ENCODE results near the gene CSF2. TPM values are rescaled to one million over a fixed set of nuclear protein-coding genes. Genes with fewer than 3 reads are reported as not detected.

The CSF2 gene
- total and polyA plus RNA-seq, 2 of the 13 experiments (the other 11 are each of a cell fraction or from before 2014, with no cell fraction given): not detected

- no peak for TF ChIP-seq DNMT3B (CRISPR knock-in tag; conservative IDR thresholded peaks at IDR 0.05)
- no peak for TF ChIP-seq SP2 (CRISPR knock-in tag; IDR thresholded peaks at IDR 0.05)
Measured at GRCh38 chr5:132079619-132080018, 6.0 kb downstream of the CSF2 start (continued).

- no peaks in the 10 kb centered on the region for H3K9me3 ChIP-seq (ENCODE audit: low read length)
- intact Hi-C loops (cut with micrococcal nuclease; ENCODE audit: unreplicated experiment): no loop called here
- H3K4me2 ChIP-seq (ENCODE audit: low read depth, low read length): no peak overlapping the region
- no peaks in the 10 kb centered on the region for H4K20me1 ChIP-seq (ENCODE audit: insufficient read depth, low read length)
- H2AFZ ChIP-seq (ENCODE audit: low read length): no peak overlapping the region
- no peak overlapping the region for H3K9ac ChIP-seq (ENCODE audit: insufficient read depth, low read depth, low read length)
- ATAC-seq: no peak
- ChIA-PET CTCF (ENCODE audit: low intra/inter-chr PET ratio, low total read pairs) (no interaction called here), POLR2A (no interaction called here)
- TF ChIP-seq ZNF326 (CRISPR knock-in tag; IDR thresholded peaks at IDR 0.05; ENCODE audit: borderline replicate concordance) (no peak), SOX6 (IDR thresholded peaks at IDR 0.05) (no peak), SOX6 (CRISPR knock-in tag; IDR thresholded peaks at IDR 0.05) (no peak), ZNF329 (CRISPR knock-in tag; IDR thresholded peaks at IDR 0.05; ENCODE audit: low read depth) (no peak), SRSF1 (optimal IDR thresholded peaks at IDR 0.05; ENCODE audit: low read depth, low read length) (no peak), ZNF225 (CRISPR knock-in tag; IDR thresholded peaks at IDR 0.05) (no peak), ZNF747 (CRISPR knock-in tag; IDR thresholded peaks at IDR 0.05; ENCODE audit: borderline replicate concordance) (no peak), NR0B2 (CRISPR knock-in tag; IDR thresholded peaks at IDR 0.05) (no peak)
- FAIRE-seq: no peak
- DNase-seq (ENCODE audit: low spot score): no peak
- 19% methylated on average over 3 of the region's 3 CpGs for WGBS (ENCODE audit: low lambda C conversion rate)
- H3K27ac ChIP-seq (ENCODE audit: extremely low read length, insufficient read depth, low read length): no peak overlapping the region
- H3K4me1 ChIP-seq (ENCODE audit: insufficient read depth, low read length): peaks cover 16% of the 10 kb centered on the region
- H3K4me3 ChIP-seq (replicated peaks in 1 of 3; ENCODE audit: insufficient read depth in 1 of 3, low read depth in 2 of 3, low read length in 3 of 3): no peak overlapping the region
- in situ Hi-C loops (cut with HindIII; ENCODE audit: extremely low pct_ligation_motif_present, low pct_unique_long_range_greater_than_20kb): no loop called here
- H3K27me3 ChIP-seq (ENCODE audit: control insufficient read depth in 1 of 2, insufficient read depth in 2 of 2, low read length in 2 of 2): peaks cover 0 to 7% of the 10 kb centered on the region in 2 experiments; a peak in 1 of 5 replicates
- no TSS peak for BruUV-seq (replicated peaks)
- H3K36me3 ChIP-seq (replicated peaks in 1 of 2; ENCODE audit: control insufficient read depth in 1 of 2, insufficient read depth in 2 of 2, low read length in 2 of 2): no peaks in the 10 kb centered on the region
- no peaks in the 10 kb centered on the region for H3K79me2 ChIP-seq (ENCODE audit: insufficient read depth, low read length)
Measured at GRCh38 chr5:132080595-132080994, 7.0 kb downstream of the CSF2 start.
